Breast epithelium (tissue), 4 donors: Measurements from ENCODE around the gene PARD3B. TPM values are rescaled to one million over a fixed set of nuclear protein-coding genes. Genes with fewer than 3 reads are reported as not detected.

Experiments
- DNase-seq, 2 donors: peaks; one replicate each; pipeline ENCODE4 v3.0.0-alpha.2; 2019; ENCODE audit warnings: low spot score in 2 of 2
- H3K27ac ChIP-seq, 2 donors: fragments of 200-600 bp; sonication (generic) in 1 of 2; one replicate each; pipeline ENCODE4 v1.5.1; 2016 to 2019; ENCODE audit warnings: mild to moderate bottlenecking in 1 of 2
- H3K27me3 ChIP-seq, 2 donors: fragments of 200-600 bp; sonication (generic) in 1 of 2; one replicate each; pipeline versions ENCODE4 v1.5.1 to v1.6.0; 2017 to 2019; ENCODE audit warnings: control low read depth in 1 of 2, mild to moderate bottlenecking in 1 of 2
- H3K36me3 ChIP-seq: fragments of 200-600 bp; one replicate; pipeline ENCODE4 v1.5.1; 2019
- H3K4me1 ChIP-seq, 2 donors: fragments of 200-600 bp; sonication (generic); one replicate each; pipeline ENCODE4 v1.5.1; 2016 to 2019; ENCODE audit warnings: control low read depth in 1 of 2
- H3K4me3 ChIP-seq, 3 donors: fragments of 200-600 bp; sonication (generic); 1 replicate in 2 of 3; 2 replicates in 1 of 3; pipeline ENCODE4 v1.5.1; 2016 to 2019; ENCODE audit warnings: mild to moderate bottlenecking in 3 of 3, moderate library complexity in 2 of 3
- H3K9me3 ChIP-seq, 2 donors: fragments of 200-600 bp; sonication (generic) in 1 of 2; one replicate each; pipeline ENCODE4 v1.5.1; 2016 to 2019; ENCODE audit warnings: control low read depth in 1 of 2
- POLR2A ChIP-seq: fragments of 450-650 bp; IDR thresholded peaks from one replicate; pipeline ENCODE4 v1.6.1; 2016; ENCODE audit warnings: antibody characterized with exemption, mild to moderate bottlenecking, moderate library complexity
- POLR2AphosphoS5 ChIP-seq, 3 donors: sonication (generic); formaldehyde crosslinking; IDR thresholded peaks; one replicate each; pipeline ENCODE4 v1.6.1; 2017; ENCODE audit warnings: antibody characterized with exemption in 3 of 3
- intact Hi-C: fragments of 100-400 bp; cut with DNase I; formaldehyde crosslinking; loops from one replicate; pipeline ENCODE4 v1.15.1; 2023; ENCODE audit warnings: low total_unique reads
- total RNA-seq, 3 donors: library from RNA; depleted of rRNA; stranded (reverse); fragments of >200 nt; gene quantifications; one replicate each; pipeline ENCODE4 v1.1.0, GENCODE V29; 2016
- TF ChIP-seq, protein P1 (sequence below), 3 donors: fragments of 450-650 bp; IDR thresholded peaks; one replicate each; pipeline ENCODE4 v1.5.1; 2016 to 2017; ENCODE audit warnings: antibody characterized with exemption in 3 of 3, mild to moderate bottlenecking in 3 of 3, moderate library complexity in 3 of 3

The PARD3B gene
- total RNA-seq, 3 donors from 2014 or later: 24.6 to 66.2 (median 25.9) TPM

GRCh38 chr2:205047273-205047839 lies 502.1 kb downstream of the PARD3B start:
- Histone ChIP-seq H3K36me3 (no peaks in the 10 kb centered on the region), H3K9me3 (no peaks in the 10 kb centered on the region), H3K4me3 (no peak overlapping the region), H3K27me3 (no peaks in the 10 kb centered on the region), H3K4me1 (no peaks in the 10 kb centered on the region), H3K27ac (peak overlapping the region in 1 of 2 donors; percentile 10)
- DNase-seq: no peak
- TF ChIP-seq, protein P1, sequence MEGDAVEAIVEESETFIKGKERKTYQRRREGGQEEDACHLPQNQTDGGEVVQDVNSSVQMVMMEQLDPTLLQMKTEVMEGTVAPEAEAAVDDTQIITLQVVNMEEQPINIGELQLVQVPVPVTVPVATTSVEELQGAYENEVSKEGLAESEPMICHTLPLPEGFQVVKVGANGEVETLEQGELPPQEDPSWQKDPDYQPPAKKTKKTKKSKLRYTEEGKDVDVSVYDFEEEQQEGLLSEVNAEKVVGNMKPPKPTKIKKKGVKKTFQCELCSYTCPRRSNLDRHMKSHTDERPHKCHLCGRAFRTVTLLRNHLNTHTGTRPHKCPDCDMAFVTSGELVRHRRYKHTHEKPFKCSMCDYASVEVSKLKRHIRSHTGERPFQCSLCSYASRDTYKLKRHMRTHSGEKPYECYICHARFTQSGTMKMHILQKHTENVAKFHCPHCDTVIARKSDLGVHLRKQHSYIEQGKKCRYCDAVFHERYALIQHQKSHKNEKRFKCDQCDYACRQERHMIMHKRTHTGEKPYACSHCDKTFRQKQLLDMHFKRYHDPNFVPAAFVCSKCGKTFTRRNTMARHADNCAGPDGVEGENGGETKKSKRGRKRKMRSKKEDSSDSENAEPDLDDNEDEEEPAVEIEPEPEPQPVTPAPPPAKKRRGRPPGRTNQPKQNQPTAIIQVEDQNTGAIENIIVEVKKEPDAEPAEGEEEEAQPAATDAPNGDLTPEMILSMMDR (IDR thresholded peaks at IDR 0.05): no peak
- TF ChIP-seq POLR2A: no peak
- no peak for TF ChIP-seq POLR2AphosphoS5 (IDR thresholded peaks at IDR 0.05)
- intact Hi-C loops: no loop called here

- Histone ChIP-seq H3K27me3 (no peaks in the 10 kb centered on the region), H3K36me3 (no peaks in the 10 kb centered on the region), H3K9me3 (no peaks in the 10 kb centered on the region), H3K27ac (no peak overlapping the region), H3K4me1 (no peaks in the 10 kb centered on the region), H3K4me3 (no peak overlapping the region)
- intact Hi-C loops: no loop called here
- DNase-seq: no peak
- TF ChIP-seq POLR2A (no peak), POLR2AphosphoS5 (IDR thresholded peaks at IDR 0.05) (no peak)
- TF ChIP-seq, protein P1 (IDR thresholded peaks at IDR 0.05): no peak
Measured at GRCh38 chr2:205051417-205051816, 506.1 kb downstream of the PARD3B start.

- no peaks in the 10 kb centered on the region for H3K36me3 ChIP-seq
- no peaks in the 10 kb centered on the region for H3K27me3 ChIP-seq
- no peak for DNase-seq
- no peaks in the 10 kb centered on the region for H3K9me3 ChIP-seq
- no peak overlapping the region for H3K27ac ChIP-seq
- intact Hi-C loops: no loop called here
- H3K4me1 ChIP-seq: no peaks in the 10 kb centered on the region
- no peak for TF ChIP-seq POLR2A
- no peak overlapping the region for H3K4me3 ChIP-seq
Measured at GRCh38 chr2:205052781-205053180, 507.5 kb downstream of the PARD3B start.

GRCh38 chr2:205053827-205054410 lies 508.6 kb downstream of the PARD3B start:
- Histone ChIP-seq H3K36me3 (no peaks in the 10 kb centered on the region), H3K4me3 (no peak overlapping the region), H3K27ac (no peak overlapping the region), H3K9me3 (no peaks in the 10 kb centered on the region), H3K27me3 (no peaks in the 10 kb centered on the region), H3K4me1 (no peaks in the 10 kb centered on the region)
- no peak for DNase-seq
- no peak for TF ChIP-seq POLR2AphosphoS5 (IDR thresholded peaks at IDR 0.05)
- TF ChIP-seq, protein P1 (IDR thresholded peaks at IDR 0.05): no peak
- no peak for TF ChIP-seq POLR2A
- intact Hi-C loops: no loop called here

- DNase-seq: no peak
- H3K27ac ChIP-seq: no peak overlapping the region
- no peaks in the 10 kb centered on the region for H3K27me3 ChIP-seq
- H3K4me3 ChIP-seq: no peak overlapping the region
- H3K36me3 ChIP-seq: no peaks in the 10 kb centered on the region
- no peaks in the 10 kb centered on the region for H3K4me1 ChIP-seq
- TF ChIP-seq, protein P1 (IDR thresholded peaks at IDR 0.05): no peak
- TF ChIP-seq POLR2AphosphoS5 (IDR thresholded peaks at IDR 0.05) (no peak), POLR2A (no peak)
- intact Hi-C loops: no loop called here
- no peaks in the 10 kb centered on the region for H3K9me3 ChIP-seq
Measured at GRCh38 chr2:205054789-205055188, 509.5 kb downstream of the PARD3B start.
